Measurements from ENCODE around the gene SCN9A.
A peak's percentile ranks its signal among the peaks of the same experiment; 100 is the strongest.

The SCN9A gene

GRCh38 chr2:166373105-166373504, 2.6 kb downstream of the SCN9A start:
- no peak for DNase-seq (ENCODE audit: low spot score)
- TF ChIP-seq CTCF (conservative IDR thresholded peaks at IDR 0.05; ENCODE audit: low read depth), result no peak
- POLR2A ChIA-PET (ENCODE audit: low non-redundant PET), result no interaction called here
- no peak overlapping the region for H3K27ac ChIP-seq
- CTCF ChIA-PET, result interaction anchor here (0.7 kb wide), 1 partner anchor 1196 kb away, joined by 3 read pairs; no protein-coding TSS in a partner anchor

- POLR2A ChIA-PET (ENCODE audit: low non-redundant PET), result no interaction called here
- CTCF ChIA-PET, result no interaction called here
- TF ChIP-seq CTCF (conservative IDR thresholded peaks at IDR 0.05; ENCODE audit: low read depth), result no peak
- H3K27ac ChIP-seq, result no peak overlapping the region
- no peak for DNase-seq (ENCODE audit: low spot score)
These were observed 3.7 kb downstream of the SCN9A start for GRCh38 chr2:166372046-166372445.

GRCh38 chr2:166365803-166366420, 9.8 kb downstream of the SCN9A start:
- no peak for DNase-seq (ENCODE audit: low spot score)
- CTCF ChIA-PET, result no interaction called here
- no peak overlapping the region for H3K27ac ChIP-seq
- POLR2A ChIA-PET (ENCODE audit: low non-redundant PET), result no interaction called here
- TF ChIP-seq CTCF (conservative IDR thresholded peaks at IDR 0.05; ENCODE audit: low read depth), result no peak

GRCh38 chr2:166365239-166365638, 10.5 kb downstream of the SCN9A start:
- no peak for DNase-seq (ENCODE audit: low spot score)
- H3K27ac ChIP-seq, result no peak overlapping the region
- POLR2A ChIA-PET (ENCODE audit: low non-redundant PET), result no interaction called here
- TF ChIP-seq CTCF (conservative IDR thresholded peaks at IDR 0.05; ENCODE audit: low read depth), result no peak
- CTCF ChIA-PET, result no interaction called here

GRCh38 chr2:166364476-166365161, 11.1 kb downstream of the SCN9A start:
- CTCF ChIA-PET, result no interaction called here
- H3K27ac ChIP-seq, result no peak overlapping the region
- POLR2A ChIA-PET (ENCODE audit: low non-redundant PET), result no interaction called here
- no peak for TF ChIP-seq CTCF (conservative IDR thresholded peaks at IDR 0.05; ENCODE audit: low read depth)
- no peak for DNase-seq (ENCODE audit: low spot score)

GRCh38 chr2:166361351-166362153, 14.2 kb downstream of the SCN9A start:
- no peak overlapping the region for H3K27ac ChIP-seq
- peak; percentile 34; the same call in 1 of the 2 replicates for TF ChIP-seq CTCF (conservative IDR thresholded peaks at IDR 0.05; ENCODE audit: low read depth)
- ChIA-PET CTCF (interaction anchor here (0.5 to 1.3 kb wide), 8 partner anchors 9 to 64 kb away, joined by 3 to 7 read pairs (median 3); no protein-coding TSS in a partner anchor), POLR2A (ENCODE audit: low non-redundant PET) (no interaction called here)
- DNase-seq (ENCODE audit: low spot score), result peak; percentile 10
